Measurements from ENCODE around the gene ALOX5AP.
"Not testable (repeated sequence)": the region's sequence is repeated elsewhere in the genome, so short reads cannot be mapped to it uniquely, and the experiment has no call there.

ALOX5AP gene

GRCh38 chr13:30737511-30738337, 2.4 kb downstream of the ALOX5AP start:
- DNase-seq: peak in 1 of 5 experiments; percentile 78

- peak in 1 of 5 experiments; percentile 38 for DNase-seq
Measured at GRCh38 chr13:30738526-30739236, 3.3 kb downstream of the ALOX5AP start.

GRCh38 chr13:30739237-30739528, 3.8 kb downstream of the ALOX5AP start:
- DNase-seq: no peak

- peak in 4 of 5 experiments; percentile 42 to 99 (median 60) for DNase-seq
Measured at GRCh38 chr13:30739761-30740642, 4.7 kb downstream of the ALOX5AP start.

GRCh38 chr13:30742901-30743300, 7.6 kb downstream of the ALOX5AP start:
- no peak for DNase-seq

GRCh38 chr13:30743319-30744055, 8.1 kb downstream of the ALOX5AP start:
- DNase-seq: peak in 1 of 5 experiments; percentile 79

GRCh38 chr13:30744056-30744680, 8.8 kb downstream of the ALOX5AP start:
- peak; percentile 30 to 99 (median 74) for DNase-seq

GRCh38 chr13:30744681-30745077, 9.3 kb downstream of the ALOX5AP start:
- no peak for DNase-seq

- no peak for DNase-seq
Measured at GRCh38 chr13:30745906-30746686, 10.8 kb downstream of the ALOX5AP start.

GRCh38 chr13:30746791-30747190, 11.4 kb downstream of the ALOX5AP start:
- no peak for DNase-seq

- DNase-seq: not testable (repeated sequence)
Measured at GRCh38 chr13:30747845-30748244, 12.5 kb downstream of the ALOX5AP start.

GRCh38 chr13:30748717-30749116, 13.4 kb downstream of the ALOX5AP start:
- no peak for DNase-seq

- no peak for DNase-seq
Measured at GRCh38 chr13:30750036-30750435, 14.7 kb downstream of the ALOX5AP start.

GRCh38 chr13:30751183-30751933, 16.0 kb downstream of the ALOX5AP start:
- no peak for DNase-seq

- DNase-seq: no peak
Measured at GRCh38 chr13:30752201-30752797, 17.0 kb downstream of the ALOX5AP start.

- DNase-seq: no peak
Measured at GRCh38 chr13:30753030-30753616, 17.8 kb downstream of the ALOX5AP start.

GRCh38 chr13:30755678-30756077, 20.3 kb downstream of the ALOX5AP start:
- DNase-seq: no peak

- DNase-seq: no peak
Measured at GRCh38 chr13:30757026-30757742, 21.8 kb downstream of the ALOX5AP start.

GRCh38 chr13:30759748-30760147, 24.4 kb downstream of the ALOX5AP start:
- DNase-seq: no peak

Data from T-helper 2 cell (primary cell).